ENCODE measurements around the gene CLTB.

DNA sequence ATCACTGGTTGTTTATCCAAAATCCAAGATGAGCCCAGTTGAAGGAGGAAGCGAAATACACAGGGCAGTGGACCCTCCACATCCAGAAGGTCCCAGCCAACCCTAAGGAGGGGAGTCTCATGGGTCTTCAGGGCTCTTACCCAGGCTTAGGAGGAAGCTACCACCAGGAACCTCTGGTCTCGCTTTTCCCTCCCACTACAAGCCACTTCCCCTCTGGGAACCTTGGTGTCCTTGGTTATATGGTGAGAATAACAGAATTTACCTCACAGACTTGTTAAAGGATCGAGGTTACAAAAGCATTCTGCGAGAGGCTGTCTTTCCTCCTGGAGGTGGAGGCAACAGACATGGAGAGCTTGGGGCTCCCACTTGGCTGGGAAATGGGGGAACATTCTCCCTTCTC lies 24.3 kb downstream of the CLTB start:
- TF ChIP-seq SUZ12 (IDR thresholded peaks at IDR 0.05; ENCODE audit: extremely low read depth, insufficient read depth, insufficient read length) (no peak), ZNF274 (IDR thresholded peaks at IDR 0.05; ENCODE audit: low read depth, low read length) (no peak)

Data from NT2/D1 (cell line).